Measurements from ENCODE around the gene SPEM3. TPM values are rescaled to one million over a fixed set of nuclear protein-coding genes. Genes with fewer than 3 reads are reported as not detected.

The SPEM3 gene
- total and polyA plus RNA-seq, 4 donors, result not detected

DNA sequence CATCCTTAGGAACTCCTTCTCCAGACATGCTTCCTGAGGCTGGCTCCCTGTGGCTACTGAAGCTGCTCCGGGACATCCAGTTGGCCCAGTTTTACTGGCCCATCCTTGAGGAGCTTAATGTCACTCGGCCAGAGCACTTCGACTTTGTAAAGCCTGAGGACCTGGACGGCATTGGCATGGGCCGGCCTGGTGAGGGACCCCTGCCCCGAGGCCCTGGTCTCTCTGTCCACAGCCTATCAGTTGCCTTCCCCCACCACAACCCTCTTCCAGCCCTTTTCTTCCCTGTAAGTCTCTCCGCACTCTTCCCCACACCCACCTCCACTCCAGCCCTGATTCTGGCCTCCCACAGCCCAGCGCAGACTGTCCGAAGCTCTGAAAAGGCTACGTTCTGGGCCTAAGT lies 45.8 kb upstream of the SPEM3 start (continued):
- TF ChIP-seq, protein P1, sequence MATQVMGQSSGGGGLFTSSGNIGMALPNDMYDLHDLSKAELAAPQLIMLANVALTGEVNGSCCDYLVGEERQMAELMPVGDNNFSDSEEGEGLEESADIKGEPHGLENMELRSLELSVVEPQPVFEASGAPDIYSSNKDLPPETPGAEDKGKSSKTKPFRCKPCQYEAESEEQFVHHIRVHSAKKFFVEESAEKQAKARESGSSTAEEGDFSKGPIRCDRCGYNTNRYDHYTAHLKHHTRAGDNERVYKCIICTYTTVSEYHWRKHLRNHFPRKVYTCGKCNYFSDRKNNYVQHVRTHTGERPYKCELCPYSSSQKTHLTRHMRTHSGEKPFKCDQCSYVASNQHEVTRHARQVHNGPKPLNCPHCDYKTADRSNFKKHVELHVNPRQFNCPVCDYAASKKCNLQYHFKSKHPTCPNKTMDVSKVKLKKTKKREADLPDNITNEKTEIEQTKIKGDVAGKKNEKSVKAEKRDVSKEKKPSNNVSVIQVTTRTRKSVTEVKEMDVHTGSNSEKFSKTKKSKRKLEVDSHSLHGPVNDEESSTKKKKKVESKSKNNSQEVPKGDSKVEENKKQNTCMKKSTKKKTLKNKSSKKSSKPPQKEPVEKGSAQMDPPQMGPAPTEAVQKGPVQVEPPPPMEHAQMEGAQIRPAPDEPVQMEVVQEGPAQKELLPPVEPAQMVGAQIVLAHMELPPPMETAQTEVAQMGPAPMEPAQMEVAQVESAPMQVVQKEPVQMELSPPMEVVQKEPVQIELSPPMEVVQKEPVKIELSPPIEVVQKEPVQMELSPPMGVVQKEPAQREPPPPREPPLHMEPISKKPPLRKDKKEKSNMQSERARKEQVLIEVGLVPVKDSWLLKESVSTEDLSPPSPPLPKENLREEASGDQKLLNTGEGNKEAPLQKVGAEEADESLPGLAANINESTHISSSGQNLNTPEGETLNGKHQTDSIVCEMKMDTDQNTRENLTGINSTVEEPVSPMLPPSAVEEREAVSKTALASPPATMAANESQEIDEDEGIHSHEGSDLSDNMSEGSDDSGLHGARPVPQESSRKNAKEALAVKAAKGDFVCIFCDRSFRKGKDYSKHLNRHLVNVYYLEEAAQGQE (IDR thresholded peaks at IDR 0.05), result no peak
- TF ChIP-seq, protein P2, sequence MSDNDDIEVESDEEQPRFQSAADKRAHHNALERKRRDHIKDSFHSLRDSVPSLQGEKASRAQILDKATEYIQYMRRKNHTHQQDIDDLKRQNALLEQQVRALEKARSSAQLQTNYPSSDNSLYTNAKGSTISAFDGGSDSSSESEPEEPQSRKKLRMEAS (IDR thresholded peaks at IDR 0.05), result no peak
- no peak for TF ChIP-seq SP1 (IDR thresholded peaks at IDR 0.05)

DNA sequence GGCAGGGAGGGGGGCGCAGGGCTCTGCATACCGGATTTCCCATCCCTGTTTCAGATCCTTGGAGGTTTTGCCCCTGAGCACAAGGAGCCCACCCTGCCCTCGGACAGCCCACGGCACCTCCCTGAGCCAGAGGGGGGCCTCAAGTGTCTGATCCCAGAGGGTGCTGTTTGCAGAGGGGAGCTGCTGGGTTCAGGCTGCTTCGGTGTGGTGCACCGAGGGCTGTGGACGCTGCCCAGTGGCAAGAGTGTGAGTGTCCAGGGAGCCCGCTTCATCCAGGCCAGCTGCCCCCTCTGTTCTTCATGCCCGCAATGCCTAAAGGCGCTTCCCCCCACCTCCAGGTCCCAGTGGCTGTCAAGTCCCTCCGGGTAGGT lies 45.3 kb upstream of the SPEM3 start:
- WGBS, result 90% methylated on average over 11 of the region's 11 CpGs
- DNase-seq (ENCODE audit: low spot score), result no peak
- Histone ChIP-seq H3K4me3 (ENCODE audit: low read depth in 1 of 3, low read length in 3 of 3) (no peak overlapping the region), H3K27ac (ENCODE audit: low read depth in 1 of 2, low read length in 2 of 2) (no peak overlapping the region), H3K9ac (ENCODE audit: low read depth in 1 of 2, low read length in 2 of 2) (no peak overlapping the region), H3K36me3 (ENCODE audit: control insufficient read depth in 4 of 4, insufficient read depth in 3 of 4, low read depth in 1 of 4, low read length in 3 of 4) (peaks cover 0 to 6% (median 0%) of the 10 kb centered on the region in 4 donors), H3K4me1 (ENCODE audit: control insufficient read depth in 4 of 4, insufficient read depth in 4 of 4, low read length in 3 of 4) (peaks cover 6 to 18% (median 12%) of the 10 kb centered on the region in 4 donors), H3K9me3 (ENCODE audit: control insufficient read depth in 4 of 4, low read length in 3 of 4) (no peaks in the 10 kb centered on the region), H3K27me3 (ENCODE audit: control insufficient read depth in 4 of 4, insufficient read depth in 4 of 4, low read length in 3 of 4) (peaks cover 0 to 3% (median 0%) of the 10 kb centered on the region in 4 donors)
- no peak for TF ChIP-seq RAD21 (IDR thresholded peaks at IDR 0.05)
- no peak for TF ChIP-seq RXRA (IDR thresholded peaks at IDR 0.05)
- TF ChIP-seq, protein P1 (IDR thresholded peaks at IDR 0.05), result no peak
- TF ChIP-seq TAF1 (conservative IDR thresholded peaks at IDR 0.05), result no peak
- TF ChIP-seq FOXA2 (IDR thresholded peaks at IDR 0.05), result no peak

DNA sequence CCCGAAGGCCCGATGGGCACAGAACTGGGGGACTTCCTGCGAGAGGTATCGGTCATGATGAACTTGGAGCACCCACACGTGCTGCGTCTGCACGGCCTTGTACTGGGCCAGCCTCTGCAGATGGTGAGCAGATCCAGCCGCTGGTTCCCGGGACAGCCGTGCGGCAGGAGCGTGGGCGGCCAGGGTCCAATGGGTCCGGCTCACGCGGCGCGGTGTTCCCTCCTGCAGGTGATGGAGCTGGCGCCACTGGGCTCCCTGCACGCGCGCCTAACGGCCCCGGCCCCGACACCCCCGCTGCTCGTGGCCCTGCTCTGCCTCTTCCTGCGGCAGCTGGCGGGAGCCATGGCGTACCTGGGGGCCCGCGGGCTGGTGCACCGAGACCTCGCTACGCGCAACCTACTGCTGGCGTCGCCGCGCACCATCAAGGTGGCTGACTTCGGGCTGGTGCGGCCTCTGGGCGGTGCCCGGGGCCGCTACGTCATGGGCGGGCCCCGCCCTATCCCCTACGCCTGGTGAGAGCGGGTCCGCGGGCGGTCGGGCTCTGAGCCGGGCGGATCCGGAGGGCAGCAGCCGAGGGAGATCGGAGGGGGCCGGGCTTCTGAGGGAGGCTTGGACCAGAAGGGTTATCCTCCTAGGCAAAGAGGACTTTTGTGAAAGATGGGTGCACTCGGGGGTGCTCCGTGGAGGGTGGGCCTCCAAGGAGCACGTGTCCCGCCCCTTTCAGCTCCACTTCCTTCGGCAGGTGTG lies 44.7 kb upstream of the SPEM3 start:
- no peak overlapping the region for H3K9ac ChIP-seq (ENCODE audit: low read depth in 1 of 2, low read length in 2 of 2)
- peaks cover 6 to 18% (median 12%) of the 10 kb centered on the region in 4 donors for H3K4me1 ChIP-seq (ENCODE audit: control insufficient read depth in 4 of 4, insufficient read depth in 4 of 4, low read length in 3 of 4)
- DNase-seq (ENCODE audit: low spot score), result no peak
- H3K36me3 ChIP-seq (ENCODE audit: control insufficient read depth in 4 of 4, insufficient read depth in 3 of 4, low read depth in 1 of 4, low read length in 3 of 4), result peaks cover 0 to 6% (median 2%) of the 10 kb centered on the region in 4 donors
- peaks cover 0 to 3% (median 0%) of the 10 kb centered on the region in 4 donors for H3K27me3 ChIP-seq (ENCODE audit: control insufficient read depth in 4 of 4, insufficient read depth in 4 of 4, low read length in 3 of 4)
- H3K4me3 ChIP-seq (ENCODE audit: low read depth in 1 of 3, low read length in 3 of 3), result peak overlapping the region in 1 of 3 donors; percentile 20
- no peaks in the 10 kb centered on the region for H3K9me3 ChIP-seq (ENCODE audit: control insufficient read depth in 4 of 4, low read length in 3 of 4)
- TF ChIP-seq FOXA1 (IDR thresholded peaks at IDR 0.05), result no peak
- TF ChIP-seq YY1 (IDR thresholded peaks at IDR 0.05), result no peak
- TF ChIP-seq, protein P3, sequence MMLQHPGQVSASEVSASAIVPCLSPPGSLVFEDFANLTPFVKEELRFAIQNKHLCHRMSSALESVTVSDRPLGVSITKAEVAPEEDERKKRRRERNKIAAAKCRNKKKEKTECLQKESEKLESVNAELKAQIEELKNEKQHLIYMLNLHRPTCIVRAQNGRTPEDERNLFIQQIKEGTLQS (IDR thresholded peaks at IDR 0.05), result no peak
- no peak for TF ChIP-seq SP1 (IDR thresholded peaks at IDR 0.05)
- TF ChIP-seq, protein P2 (IDR thresholded peaks at IDR 0.05), result no peak
- TF ChIP-seq, protein P4, sequence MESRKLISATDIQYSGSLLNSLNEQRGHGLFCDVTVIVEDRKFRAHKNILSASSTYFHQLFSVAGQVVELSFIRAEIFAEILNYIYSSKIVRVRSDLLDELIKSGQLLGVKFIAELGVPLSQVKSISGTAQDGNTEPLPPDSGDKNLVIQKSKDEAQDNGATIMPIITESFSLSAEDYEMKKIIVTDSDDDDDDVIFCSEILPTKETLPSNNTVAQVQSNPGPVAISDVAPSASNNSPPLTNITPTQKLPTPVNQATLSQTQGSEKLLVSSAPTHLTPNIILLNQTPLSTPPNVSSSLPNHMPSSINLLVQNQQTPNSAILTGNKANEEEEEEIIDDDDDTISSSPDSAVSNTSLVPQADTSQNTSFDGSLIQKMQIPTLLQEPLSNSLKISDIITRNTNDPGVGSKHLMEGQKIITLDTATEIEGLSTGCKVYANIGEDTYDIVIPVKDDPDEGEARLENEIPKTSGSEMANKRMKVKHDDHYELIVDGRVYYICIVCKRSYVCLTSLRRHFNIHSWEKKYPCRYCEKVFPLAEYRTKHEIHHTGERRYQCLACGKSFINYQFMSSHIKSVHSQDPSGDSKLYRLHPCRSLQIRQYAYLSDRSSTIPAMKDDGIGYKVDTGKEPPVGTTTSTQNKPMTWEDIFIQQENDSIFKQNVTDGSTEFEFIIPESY (IDR thresholded peaks at IDR 0.05), result no peak
- no peak for TF ChIP-seq JUND (IDR thresholded peaks at IDR 0.05)
- no peak for TF ChIP-seq HNF4A (conservative IDR thresholded peaks at IDR 0.05)
- no peak for TF ChIP-seq TAF1 (conservative IDR thresholded peaks at IDR 0.05)
- TF ChIP-seq HNF4G (IDR thresholded peaks at IDR 0.05), result no peak
- TF ChIP-seq RAD21 (IDR thresholded peaks at IDR 0.05), result no peak
- TF ChIP-seq, protein P1 (IDR thresholded peaks at IDR 0.05), result no peak
- no peak for TF ChIP-seq NR2F2 (IDR thresholded peaks at IDR 0.05)
- no peak overlapping the region for H3K27ac ChIP-seq (ENCODE audit: low read depth in 1 of 2, low read length in 2 of 2)
- WGBS, result 63% methylated on average over 65 of the region's 65 CpGs
